Nephron (organoid): ENCODE results near the gene NLGN4X.
A peak's percentile ranks its signal among the peaks of the same experiment; 100 is the strongest.

Source experiments
- H3K27ac Mint-ChIP-seq, 3 experiments: 2 replicates each; pipeline ENCODE4 v1.8.0; 2020; ENCODE audit warnings: mixed read lengths in 3 of 3, mild to moderate bottlenecking in 2 of 3, moderate library complexity in 1 of 3
- H3K27me3 Mint-ChIP-seq: 2 replicates; pipeline ENCODE4 v1.8.0; 2021; ENCODE audit warnings: low read depth, mild to moderate bottlenecking, moderate library complexity, mixed read lengths
- H3K36me3 Mint-ChIP-seq: 2 replicates; pipeline ENCODE4 v1.8.0; 2020; ENCODE audit warnings: low read depth, mixed read lengths
- H3K4me1 Mint-ChIP-seq: 2 replicates; pipeline ENCODE4 v1.8.0; 2020; ENCODE audit warnings: mixed read lengths
- H3K4me3 Mint-ChIP-seq, 3 experiments: 2 replicates each; pipeline ENCODE4 v1.8.0; 2020; ENCODE audit warnings: mild to moderate bottlenecking in 3 of 3, mixed read lengths in 3 of 3, moderate library complexity in 2 of 3
- H3K9me3 Mint-ChIP-seq: 2 replicates; pipeline ENCODE4 v1.8.0; 2020; ENCODE audit warnings: mixed read lengths
- TF ChIP-seq, protein P1 (sequence below), 3 experiments: fragments of 200-600 bp; sonication (generic); IDR thresholded peaks; one replicate each; pipeline ENCODE4 v1.5.0; 2021; ENCODE audit warnings: antibody characterized with exemption in 3 of 3; ENCODE audit not compliant: unreplicated experiment in 3 of 3

The NLGN4X gene

DNA sequence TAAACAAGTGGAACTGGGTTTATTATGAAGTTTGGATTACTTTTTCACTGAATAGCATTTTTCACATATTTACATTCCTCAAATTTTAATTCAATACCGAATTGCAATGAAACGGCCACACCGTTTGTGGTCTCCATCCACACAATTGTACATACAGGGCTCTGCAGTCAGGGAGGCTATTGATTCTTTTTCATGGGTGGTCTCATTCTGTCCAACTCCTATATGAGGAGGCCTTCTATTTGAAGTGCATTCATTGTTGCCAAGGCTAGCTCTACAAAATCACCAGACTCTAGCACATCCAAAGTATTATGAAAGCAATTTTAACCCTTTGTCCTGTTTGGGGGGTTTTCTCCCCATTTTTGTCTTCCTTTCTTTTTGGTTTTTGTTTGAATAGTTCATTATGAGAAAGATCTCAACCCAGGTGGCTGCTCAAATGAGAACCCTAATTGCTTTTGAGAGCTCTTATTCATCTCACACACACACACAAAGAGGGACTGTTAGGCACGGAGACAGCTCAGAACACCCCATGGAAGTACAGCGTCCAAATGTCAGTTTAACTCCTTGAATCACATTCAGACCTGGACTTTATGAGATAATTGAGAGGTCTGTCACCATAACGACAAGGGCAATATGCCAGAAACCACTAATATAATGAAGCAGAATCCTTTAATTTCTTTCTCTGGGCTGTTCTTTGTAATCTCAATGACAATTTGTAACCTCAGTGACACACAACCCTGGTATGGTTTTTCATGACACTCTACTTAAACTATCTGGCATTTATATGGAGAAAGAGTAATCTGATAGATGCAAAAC lies 79.4 kb downstream of the NLGN4X start:
- no peak overlapping the region for H3K4me3 Mint-ChIP-seq
- TF ChIP-seq, protein P1, sequence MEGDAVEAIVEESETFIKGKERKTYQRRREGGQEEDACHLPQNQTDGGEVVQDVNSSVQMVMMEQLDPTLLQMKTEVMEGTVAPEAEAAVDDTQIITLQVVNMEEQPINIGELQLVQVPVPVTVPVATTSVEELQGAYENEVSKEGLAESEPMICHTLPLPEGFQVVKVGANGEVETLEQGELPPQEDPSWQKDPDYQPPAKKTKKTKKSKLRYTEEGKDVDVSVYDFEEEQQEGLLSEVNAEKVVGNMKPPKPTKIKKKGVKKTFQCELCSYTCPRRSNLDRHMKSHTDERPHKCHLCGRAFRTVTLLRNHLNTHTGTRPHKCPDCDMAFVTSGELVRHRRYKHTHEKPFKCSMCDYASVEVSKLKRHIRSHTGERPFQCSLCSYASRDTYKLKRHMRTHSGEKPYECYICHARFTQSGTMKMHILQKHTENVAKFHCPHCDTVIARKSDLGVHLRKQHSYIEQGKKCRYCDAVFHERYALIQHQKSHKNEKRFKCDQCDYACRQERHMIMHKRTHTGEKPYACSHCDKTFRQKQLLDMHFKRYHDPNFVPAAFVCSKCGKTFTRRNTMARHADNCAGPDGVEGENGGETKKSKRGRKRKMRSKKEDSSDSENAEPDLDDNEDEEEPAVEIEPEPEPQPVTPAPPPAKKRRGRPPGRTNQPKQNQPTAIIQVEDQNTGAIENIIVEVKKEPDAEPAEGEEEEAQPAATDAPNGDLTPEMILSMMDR (IDR thresholded peaks at IDR 0.05; ENCODE audit: unreplicated experiment in 3 of 3), result no peak
- peaks cover 10% of the 10 kb centered on the region for H3K36me3 Mint-ChIP-seq
- H3K4me1 Mint-ChIP-seq, result peaks cover 17% of the 10 kb centered on the region
- no peaks in the 10 kb centered on the region for H3K27me3 Mint-ChIP-seq
- H3K27ac Mint-ChIP-seq, result peak overlapping the region in 2 of 3 experiments; percentile 7 to 31
- no peaks in the 10 kb centered on the region for H3K9me3 Mint-ChIP-seq

DNA sequence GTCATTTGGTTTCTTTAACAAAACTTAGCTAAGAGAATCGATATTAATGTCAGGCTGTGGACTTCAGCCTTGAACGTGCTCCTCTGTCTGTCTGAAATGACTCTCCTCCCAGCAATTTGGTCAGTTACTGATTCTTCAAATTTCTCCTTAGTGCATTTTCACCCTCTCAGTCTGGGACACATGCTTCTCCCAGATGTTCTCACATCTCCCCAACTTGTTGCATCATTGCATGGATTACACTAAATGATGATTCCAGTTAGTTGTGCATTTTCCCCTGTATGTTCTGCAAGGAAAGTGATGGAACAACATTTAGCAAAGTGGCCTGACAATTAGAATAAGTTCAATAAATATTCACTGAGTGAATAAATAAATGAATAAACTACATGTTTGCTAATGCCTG lies 94.4 kb downstream of the NLGN4X start:
- Mint-ChIP-seq H3K36me3 (peaks cover 9% of the 10 kb centered on the region), H3K4me1 (peaks cover 21% of the 10 kb centered on the region), H3K27me3 (no peaks in the 10 kb centered on the region), H3K4me3 (no peak overlapping the region), H3K9me3 (no peaks in the 10 kb centered on the region), H3K27ac (no peak overlapping the region)
- TF ChIP-seq, protein P1 (IDR thresholded peaks at IDR 0.05; ENCODE audit: unreplicated experiment in 3 of 3), result no peak

DNA sequence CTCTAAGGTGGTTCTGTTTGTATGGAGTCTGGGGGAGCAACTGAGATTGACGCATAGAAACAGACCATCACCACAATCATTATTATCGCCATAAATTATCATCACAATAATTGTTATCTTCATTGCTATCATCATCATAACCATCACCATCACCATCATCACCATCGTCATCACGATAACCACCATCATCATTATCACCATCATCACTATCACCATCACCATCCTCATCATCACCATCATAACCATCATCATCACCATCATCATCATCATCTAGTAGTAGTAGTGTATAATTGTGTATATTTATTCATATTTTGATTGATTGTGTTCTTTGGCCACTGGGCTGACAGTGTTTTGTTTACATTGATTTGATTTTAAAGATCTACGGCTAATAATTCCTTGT lies 95.7 kb downstream of the NLGN4X start:
- no peak overlapping the region for H3K27ac Mint-ChIP-seq
- H3K9me3 Mint-ChIP-seq, result no peaks in the 10 kb centered on the region
- no peak overlapping the region for H3K4me3 Mint-ChIP-seq
- peaks cover 9% of the 10 kb centered on the region for H3K36me3 Mint-ChIP-seq
- TF ChIP-seq, protein P1 (IDR thresholded peaks at IDR 0.05; ENCODE audit: unreplicated experiment in 3 of 3), result no peak
- no peaks in the 10 kb centered on the region for H3K27me3 Mint-ChIP-seq
- peaks cover 26% of the 10 kb centered on the region for H3K4me1 Mint-ChIP-seq

DNA sequence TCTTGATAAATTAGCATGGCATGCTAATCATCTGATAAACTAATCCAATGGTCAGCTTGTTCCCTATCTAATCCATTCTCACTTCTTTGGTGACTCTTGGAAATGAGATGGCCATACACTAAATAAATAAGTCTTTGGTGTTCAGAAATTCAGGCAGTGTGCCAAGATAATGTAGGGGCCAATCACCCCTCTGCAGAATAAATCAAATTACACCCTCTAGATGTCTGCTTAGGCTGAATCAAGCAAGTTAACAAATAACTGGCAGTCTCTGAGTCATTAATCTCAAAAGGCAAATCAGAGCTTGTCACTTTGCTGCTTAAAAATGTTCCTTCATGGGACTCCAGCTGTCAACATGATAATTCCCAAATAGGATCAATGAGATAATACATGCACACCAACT lies 97.4 kb downstream of the NLGN4X start:
- peaks cover 26% of the 10 kb centered on the region for H3K4me1 Mint-ChIP-seq
- H3K4me3 Mint-ChIP-seq, result no peak overlapping the region
- no peaks in the 10 kb centered on the region for H3K9me3 Mint-ChIP-seq
- no peaks in the 10 kb centered on the region for H3K36me3 Mint-ChIP-seq
- H3K27ac Mint-ChIP-seq, result no peak overlapping the region
- TF ChIP-seq, protein P1 (IDR thresholded peaks at IDR 0.05; ENCODE audit: unreplicated experiment in 3 of 3), result no peak
- no peaks in the 10 kb centered on the region for H3K27me3 Mint-ChIP-seq

DNA sequence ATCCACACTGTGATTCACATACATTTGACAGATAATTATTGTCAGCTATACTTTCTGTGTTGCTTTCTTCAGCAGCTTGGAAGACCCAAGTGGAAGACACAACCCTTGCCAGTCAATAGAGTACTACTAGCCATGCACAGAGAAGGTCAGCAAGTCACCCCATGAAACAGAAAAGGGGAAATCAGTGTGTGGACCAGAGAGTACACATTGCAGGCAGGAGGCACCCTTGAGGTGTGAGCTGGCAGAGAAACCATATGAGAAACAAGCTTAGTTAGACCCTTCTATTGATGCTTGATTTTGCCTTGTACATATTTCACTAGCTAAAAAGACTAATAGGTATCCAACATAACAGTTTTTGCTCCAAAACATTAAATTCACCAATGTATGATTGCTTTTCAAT lies 99.5 kb downstream of the NLGN4X start:
- Mint-ChIP-seq H3K9me3 (no peaks in the 10 kb centered on the region), H3K36me3 (no peaks in the 10 kb centered on the region), H3K27me3 (no peaks in the 10 kb centered on the region), H3K4me3 (no peak overlapping the region), H3K27ac (no peak overlapping the region), H3K4me1 (peaks cover 13% of the 10 kb centered on the region)
- TF ChIP-seq, protein P1 (IDR thresholded peaks at IDR 0.05; ENCODE audit: unreplicated experiment in 3 of 3), result no peak

DNA sequence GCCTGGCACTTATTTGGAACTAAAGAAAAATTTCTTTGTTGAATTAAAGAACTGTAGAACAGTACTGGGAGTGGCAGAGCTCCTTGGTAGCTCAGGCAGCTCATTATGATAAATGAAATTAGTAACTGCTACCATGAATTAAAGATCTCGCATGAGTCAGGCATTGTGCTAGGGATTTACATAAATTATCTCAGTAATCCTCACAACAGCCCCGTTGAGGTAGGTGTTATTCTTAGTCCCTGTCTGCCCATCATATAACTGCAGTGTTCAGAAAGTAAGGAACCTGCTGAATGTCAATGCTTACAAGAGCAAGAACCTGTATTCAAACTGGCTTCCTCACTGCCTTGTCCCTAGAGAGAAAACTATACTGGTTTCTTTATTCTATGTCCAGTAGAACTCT lies 108.3 kb downstream of the NLGN4X start:
- Mint-ChIP-seq H3K36me3 (no peaks in the 10 kb centered on the region), H3K9me3 (no peaks in the 10 kb centered on the region), H3K4me3 (no peak overlapping the region), H3K4me1 (no peaks in the 10 kb centered on the region), H3K27me3 (no peaks in the 10 kb centered on the region), H3K27ac (no peak overlapping the region)
- TF ChIP-seq, protein P1 (IDR thresholded peaks at IDR 0.05; ENCODE audit: unreplicated experiment in 3 of 3), result no peak
